ENCODE measurements around the gene TBXAS1. TPM values are rescaled to one million over a fixed set of nuclear protein-coding genes. Genes with fewer than 3 reads are reported as not detected.

The TBXAS1 gene
- polyA plus RNA-seq, 1 experiment, result 53.2 TPM

DNA sequence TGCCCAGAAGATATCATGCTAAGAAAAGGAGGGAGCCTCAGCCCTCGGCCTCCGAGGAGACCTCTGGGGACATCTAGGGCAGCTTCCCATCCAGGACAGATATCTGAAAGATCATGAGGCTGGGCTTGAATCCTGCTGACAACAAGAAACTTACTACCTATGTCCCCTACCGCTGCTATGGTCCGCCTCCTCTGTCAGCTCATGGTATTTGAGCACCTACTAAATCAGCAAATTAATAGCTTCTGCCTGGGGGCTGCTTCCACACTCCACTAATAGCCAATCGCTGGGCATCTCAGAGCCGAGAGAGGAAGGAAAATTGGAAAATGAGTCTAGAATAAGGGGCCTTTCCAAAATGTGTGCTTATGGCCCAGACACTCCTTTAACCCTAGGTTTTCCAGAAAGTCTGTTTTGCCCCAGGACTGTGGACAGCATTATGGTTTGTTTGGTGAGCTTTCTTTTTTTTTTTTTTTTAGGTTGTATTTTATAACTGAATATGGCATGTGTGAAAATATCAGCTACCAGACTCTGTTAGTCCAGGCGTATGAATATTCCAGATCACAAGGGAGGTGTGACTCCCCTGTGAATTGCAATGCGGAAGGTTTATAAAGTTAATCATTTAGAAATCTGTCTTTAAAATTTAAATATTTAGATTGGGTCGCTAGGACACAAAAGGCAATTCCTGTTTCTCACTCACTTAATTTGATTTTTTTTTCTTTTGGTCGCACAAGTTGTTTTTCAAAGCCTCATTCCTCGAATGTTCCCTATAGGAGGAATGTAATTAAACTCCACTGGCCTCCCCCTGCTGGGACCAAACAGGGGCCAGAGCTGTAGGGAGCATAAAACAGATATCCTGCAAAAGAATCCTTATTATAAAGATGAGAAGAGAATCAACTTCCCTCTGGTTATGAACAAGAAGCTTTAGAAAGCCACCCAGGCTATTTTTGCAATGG is 144.3 kb downstream of the TBXAS1 start:
- Histone ChIP-seq H3K27me3 (ENCODE audit: control insufficient read depth, insufficient read depth, low read length) (no peaks in the 10 kb centered on the region), H3K9me3 (ENCODE audit: control insufficient read depth, insufficient read depth, low read length) (no peaks in the 10 kb centered on the region), H3K4me3 (ENCODE audit: low read depth, low read length) (no peak overlapping the region), H3K27ac (ENCODE audit: low read depth, low read length) (no peak overlapping the region)
- ChIA-PET POLR2A (interaction anchor here (0.6 to 1.3 kb wide), 2 partner anchors 14 to 294 kb away, joined by 3 to 6 read pairs; no protein-coding TSS in a partner anchor), CTCF (interaction anchor here (0.6 to 1.2 kb wide), 3 partner anchors 15 to 371 kb away, joined by 3 to 4 read pairs (median 4); no protein-coding TSS in a partner anchor)
- DNase-seq (ENCODE audit: low read depth, low spot score), result no peak
- TF ChIP-seq, protein P1, sequence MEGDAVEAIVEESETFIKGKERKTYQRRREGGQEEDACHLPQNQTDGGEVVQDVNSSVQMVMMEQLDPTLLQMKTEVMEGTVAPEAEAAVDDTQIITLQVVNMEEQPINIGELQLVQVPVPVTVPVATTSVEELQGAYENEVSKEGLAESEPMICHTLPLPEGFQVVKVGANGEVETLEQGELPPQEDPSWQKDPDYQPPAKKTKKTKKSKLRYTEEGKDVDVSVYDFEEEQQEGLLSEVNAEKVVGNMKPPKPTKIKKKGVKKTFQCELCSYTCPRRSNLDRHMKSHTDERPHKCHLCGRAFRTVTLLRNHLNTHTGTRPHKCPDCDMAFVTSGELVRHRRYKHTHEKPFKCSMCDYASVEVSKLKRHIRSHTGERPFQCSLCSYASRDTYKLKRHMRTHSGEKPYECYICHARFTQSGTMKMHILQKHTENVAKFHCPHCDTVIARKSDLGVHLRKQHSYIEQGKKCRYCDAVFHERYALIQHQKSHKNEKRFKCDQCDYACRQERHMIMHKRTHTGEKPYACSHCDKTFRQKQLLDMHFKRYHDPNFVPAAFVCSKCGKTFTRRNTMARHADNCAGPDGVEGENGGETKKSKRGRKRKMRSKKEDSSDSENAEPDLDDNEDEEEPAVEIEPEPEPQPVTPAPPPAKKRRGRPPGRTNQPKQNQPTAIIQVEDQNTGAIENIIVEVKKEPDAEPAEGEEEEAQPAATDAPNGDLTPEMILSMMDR (IDR thresholded peaks at IDR 0.05; ENCODE audit: low read depth, low read length), result no peak

DNA sequence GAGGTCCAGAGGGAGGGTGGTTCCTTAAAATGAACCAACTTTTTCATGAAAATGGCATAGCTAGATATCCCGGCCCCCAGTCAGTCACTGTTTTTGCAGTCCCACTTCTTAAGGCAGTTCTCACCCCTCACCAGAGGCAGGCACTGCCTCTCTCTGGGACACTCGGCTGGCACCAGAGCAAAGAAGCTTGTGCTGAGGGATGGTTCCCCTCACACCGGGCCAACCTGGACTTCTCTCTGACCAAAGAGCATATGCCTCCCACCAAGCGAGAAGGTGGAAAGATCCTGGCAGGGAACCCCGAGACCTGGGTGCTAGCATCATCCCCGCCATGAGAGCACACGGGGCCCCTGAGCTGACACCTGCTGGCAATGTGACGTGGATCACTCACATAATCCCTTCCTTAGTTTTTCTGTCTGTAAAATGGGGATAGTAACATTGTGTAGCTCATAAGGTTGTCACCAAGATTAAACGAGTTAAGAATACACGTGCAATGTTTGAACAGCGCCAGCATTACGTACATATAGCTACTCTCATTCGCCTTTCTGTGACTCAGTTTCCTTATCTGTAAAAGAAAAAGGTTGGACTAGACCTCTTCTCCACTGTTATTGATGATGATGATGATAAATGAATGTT is 145.2 kb downstream of the TBXAS1 start:
- no peak overlapping the region for H3K27ac ChIP-seq (ENCODE audit: low read depth, low read length)
- ChIA-PET POLR2A (interaction anchor here (1.3 kb wide), 1 partner anchor 15 kb away, joined by 6 read pairs; no protein-coding TSS in a partner anchor), CTCF (interaction anchor here (1.2 kb wide), 1 partner anchor 372 kb away, joined by 3 read pairs; no protein-coding TSS in a partner anchor)
- no peaks in the 10 kb centered on the region for H3K9me3 ChIP-seq (ENCODE audit: control insufficient read depth, insufficient read depth, low read length)
- no peak for DNase-seq (ENCODE audit: low read depth, low spot score)
- TF ChIP-seq, protein P1 (IDR thresholded peaks at IDR 0.05; ENCODE audit: low read depth, low read length), result no peak
- H3K4me3 ChIP-seq (ENCODE audit: low read depth, low read length), result no peak overlapping the region
- no peaks in the 10 kb centered on the region for H3K27me3 ChIP-seq (ENCODE audit: control insufficient read depth, insufficient read depth, low read length)

DNA sequence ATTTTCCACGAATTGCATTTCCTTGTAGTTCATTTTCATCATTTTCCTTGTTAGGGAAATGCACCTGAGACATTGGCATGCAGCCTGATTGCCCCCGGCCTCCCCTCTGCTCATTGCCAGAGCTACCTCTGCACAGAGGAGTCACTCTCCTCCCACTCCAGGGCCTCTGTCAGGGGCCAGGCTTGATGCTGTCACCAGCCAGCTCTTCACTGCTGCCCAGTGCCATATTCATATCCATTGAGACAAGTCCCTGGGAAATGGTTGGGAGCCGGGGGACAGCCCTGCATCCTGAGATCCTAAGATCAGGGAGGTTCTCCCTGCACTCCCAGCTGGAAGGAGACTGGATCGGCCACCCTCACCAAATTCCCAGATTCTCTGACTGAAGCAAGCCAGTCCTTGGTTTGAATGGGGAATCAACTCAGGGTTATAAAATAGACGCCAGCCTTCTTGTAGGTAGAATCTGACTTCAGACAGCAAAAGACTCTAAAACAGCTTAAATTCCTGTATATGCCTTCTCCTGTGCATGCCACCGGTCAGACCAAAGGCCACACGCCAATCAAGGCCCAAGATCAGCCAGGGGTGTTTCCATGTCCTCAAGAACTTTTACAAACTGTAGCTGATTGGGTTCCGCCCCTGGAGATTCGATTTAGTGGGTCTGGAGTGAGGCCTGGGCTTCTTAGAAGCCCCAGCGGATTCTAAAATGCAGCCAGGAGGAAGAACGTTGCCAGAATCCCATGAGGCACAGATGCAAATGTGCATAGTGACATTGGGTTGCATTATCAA is 147.2 kb downstream of the TBXAS1 start:
- Histone ChIP-seq H3K4me3 (ENCODE audit: low read depth, low read length) (no peak overlapping the region), H3K9me3 (ENCODE audit: control insufficient read depth, insufficient read depth, low read length) (no peaks in the 10 kb centered on the region), H3K27me3 (ENCODE audit: control insufficient read depth, insufficient read depth, low read length) (no peaks in the 10 kb centered on the region), H3K27ac (ENCODE audit: low read depth, low read length) (no peak overlapping the region)
- DNase-seq (ENCODE audit: low read depth, low spot score), result no peak
- ChIA-PET POLR2A (no interaction called here), CTCF (interaction anchor here (1.0 kb wide), 1 partner anchor 15 kb away, joined by 3 read pairs; no protein-coding TSS in a partner anchor)
- TF ChIP-seq, protein P1 (IDR thresholded peaks at IDR 0.05; ENCODE audit: low read depth, low read length), result no peak

DNA sequence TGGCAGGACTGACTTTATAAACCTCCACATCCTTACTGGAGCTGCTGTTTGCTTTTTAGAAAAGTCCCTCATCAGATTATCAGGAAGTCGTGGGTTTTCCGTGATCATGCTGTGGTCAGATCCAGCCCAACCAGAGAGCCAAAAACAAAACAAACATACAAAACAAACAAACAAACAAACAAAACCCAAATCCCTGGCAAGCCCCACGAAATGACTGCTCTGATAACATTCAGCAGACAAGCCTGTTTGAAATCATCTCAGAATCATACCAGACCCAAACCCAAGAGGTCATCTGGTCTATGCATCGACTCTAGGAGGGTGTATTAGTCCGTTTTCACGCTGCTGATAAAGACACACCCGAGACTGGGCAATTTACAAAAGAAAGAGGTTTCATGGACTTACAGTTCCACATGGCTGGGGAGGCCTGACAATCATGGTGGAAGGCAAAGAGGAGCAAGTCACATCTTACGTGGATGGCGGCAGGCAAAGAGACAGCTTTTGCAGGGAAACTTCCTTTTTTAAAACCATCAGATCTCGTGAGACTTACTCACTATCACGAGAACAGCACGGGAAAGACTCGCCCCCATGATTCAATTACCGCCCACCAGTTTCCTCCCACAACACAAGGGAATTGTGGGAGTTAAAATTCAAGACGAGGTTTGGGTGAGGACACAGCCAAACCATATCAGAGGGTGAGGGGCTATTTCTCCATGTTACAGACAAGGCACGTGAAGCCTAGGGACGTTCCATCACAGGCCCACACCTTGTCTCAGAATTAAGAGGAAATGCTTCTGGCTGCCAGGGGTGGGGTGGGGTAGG is 148.0 kb downstream of the TBXAS1 start:
- no peak for DNase-seq (ENCODE audit: low read depth, low spot score)
- Histone ChIP-seq H3K9me3 (ENCODE audit: control insufficient read depth, insufficient read depth, low read length) (no peaks in the 10 kb centered on the region), H3K27me3 (ENCODE audit: control insufficient read depth, insufficient read depth, low read length) (no peaks in the 10 kb centered on the region), H3K4me3 (ENCODE audit: low read depth, low read length) (no peak overlapping the region), H3K27ac (ENCODE audit: low read depth, low read length) (no peak overlapping the region)
- ChIA-PET CTCF (no interaction called here), POLR2A (no interaction called here)
- TF ChIP-seq, protein P1 (IDR thresholded peaks at IDR 0.05; ENCODE audit: low read depth, low read length), result no peak
